Measurements from ENCODE around the gene NOA1. TPM values are rescaled to one million over a fixed set of nuclear protein-coding genes. Genes with fewer than 3 reads are reported as not detected.

NOA1 gene
- polyA plus RNA-seq (2011; rRNA removed) (13.8 and 15.0 TPM in 2 replicates), polyA plus RNA-seq (2017; fragmentation: RNase III; extraction: RNeasy Plus Mini Kit Qiagen cat#74134 plus additional on column Dnase treatment) (11.3 to 12.7 TPM (median 12.4 TPM) in 3 replicates), polyA minus RNA-seq (2011; rRNA and poly(A)+ RNA removed) (6.4 and 6.5 TPM in 2 replicates)
- 12.1 and 16.2 TPM in 2 replicates for polyA plus RNA-seq (2012; cell fraction: cytosol; rRNA removed)
- 14.3 and 21.5 TPM in 2 replicates for polyA plus RNA-seq (2012; cell fraction: nucleus; rRNA removed)

DNA sequence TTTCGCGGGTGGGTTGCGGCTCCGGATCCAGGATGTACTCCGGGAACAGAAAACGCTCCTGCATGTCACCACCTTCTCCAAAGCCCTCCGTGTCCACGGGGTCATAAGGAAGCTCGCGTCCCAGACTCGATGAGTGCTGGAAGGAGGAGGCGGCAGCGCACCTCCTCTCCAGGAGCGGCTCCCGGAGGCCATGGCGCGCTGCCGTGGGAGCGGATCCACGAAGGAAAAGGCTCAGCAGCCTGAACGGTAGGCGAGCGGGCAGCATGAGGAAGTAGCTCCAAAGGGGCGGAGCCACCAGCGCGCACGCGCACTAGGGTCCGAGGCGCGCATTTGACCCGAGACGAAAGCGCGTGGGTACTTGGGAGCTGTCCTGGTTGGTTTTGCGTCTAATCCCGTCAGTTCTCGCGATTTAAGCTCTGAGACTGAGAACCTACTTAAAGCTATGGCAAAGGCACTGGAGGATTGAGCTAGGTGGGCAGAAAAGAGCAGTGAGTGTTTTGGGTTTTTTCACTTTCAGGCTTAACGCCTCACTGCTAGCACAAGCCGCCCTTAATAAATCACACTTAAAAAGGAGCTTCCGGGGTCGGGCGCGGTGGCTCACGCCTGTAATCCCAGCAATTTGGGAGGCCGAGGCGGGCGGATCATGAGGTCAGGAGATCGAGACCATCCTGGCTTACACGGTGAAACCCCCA is at the start of gene NOA1:
Gene NOA1 (minus strand): TSS at position 286 of the 692 bp plus-strand sequence. CDS start 21 bp downstream, at position 265.
- peak within 1 kb of the TSS; percentile 87 for H3K4me3 ChIP-seq
- POLR2A ChIA-PET = interaction anchor here (0.6 to 2.6 kb wide), 10 partner anchors 10 to 542 kb away, joined by 3 to 19 read pairs (median 6); partner anchors contain the start of genes PAICS, PPAT and REST
- 0% methylated on average over 21 of the region's 51 CpGs for WGBS (ENCODE audit: missing lambda C conversion rate)
- FAIRE-seq = no peak
- TF ChIP-seq MAFK (IDR thresholded peaks at IDR 0.05; ENCODE audit: partially characterized antibody) = peak; percentile 39
- TF ChIP-seq HOXB5 (CRISPR knock-in tag; IDR thresholded peaks at IDR 0.05) = no peak
- no peak for TF ChIP-seq KDM1A (IDR thresholded peaks at IDR 0.05; ENCODE audit: low read depth)
- TF ChIP-seq SREBF2 (IDR thresholded peaks at IDR 0.05) = no peak
- peak; percentile 48; the same call in 1 of the 2 replicates for TF ChIP-seq PHF8 (IDR thresholded peaks at IDR 0.05; ENCODE audit: borderline replicate concordance, low read depth)
- TF ChIP-seq, protein P1, sequence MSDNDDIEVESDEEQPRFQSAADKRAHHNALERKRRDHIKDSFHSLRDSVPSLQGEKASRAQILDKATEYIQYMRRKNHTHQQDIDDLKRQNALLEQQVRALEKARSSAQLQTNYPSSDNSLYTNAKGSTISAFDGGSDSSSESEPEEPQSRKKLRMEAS (IDR thresholded peaks at IDR 0.05) = peak; percentile 62
- TF ChIP-seq, protein P2, sequence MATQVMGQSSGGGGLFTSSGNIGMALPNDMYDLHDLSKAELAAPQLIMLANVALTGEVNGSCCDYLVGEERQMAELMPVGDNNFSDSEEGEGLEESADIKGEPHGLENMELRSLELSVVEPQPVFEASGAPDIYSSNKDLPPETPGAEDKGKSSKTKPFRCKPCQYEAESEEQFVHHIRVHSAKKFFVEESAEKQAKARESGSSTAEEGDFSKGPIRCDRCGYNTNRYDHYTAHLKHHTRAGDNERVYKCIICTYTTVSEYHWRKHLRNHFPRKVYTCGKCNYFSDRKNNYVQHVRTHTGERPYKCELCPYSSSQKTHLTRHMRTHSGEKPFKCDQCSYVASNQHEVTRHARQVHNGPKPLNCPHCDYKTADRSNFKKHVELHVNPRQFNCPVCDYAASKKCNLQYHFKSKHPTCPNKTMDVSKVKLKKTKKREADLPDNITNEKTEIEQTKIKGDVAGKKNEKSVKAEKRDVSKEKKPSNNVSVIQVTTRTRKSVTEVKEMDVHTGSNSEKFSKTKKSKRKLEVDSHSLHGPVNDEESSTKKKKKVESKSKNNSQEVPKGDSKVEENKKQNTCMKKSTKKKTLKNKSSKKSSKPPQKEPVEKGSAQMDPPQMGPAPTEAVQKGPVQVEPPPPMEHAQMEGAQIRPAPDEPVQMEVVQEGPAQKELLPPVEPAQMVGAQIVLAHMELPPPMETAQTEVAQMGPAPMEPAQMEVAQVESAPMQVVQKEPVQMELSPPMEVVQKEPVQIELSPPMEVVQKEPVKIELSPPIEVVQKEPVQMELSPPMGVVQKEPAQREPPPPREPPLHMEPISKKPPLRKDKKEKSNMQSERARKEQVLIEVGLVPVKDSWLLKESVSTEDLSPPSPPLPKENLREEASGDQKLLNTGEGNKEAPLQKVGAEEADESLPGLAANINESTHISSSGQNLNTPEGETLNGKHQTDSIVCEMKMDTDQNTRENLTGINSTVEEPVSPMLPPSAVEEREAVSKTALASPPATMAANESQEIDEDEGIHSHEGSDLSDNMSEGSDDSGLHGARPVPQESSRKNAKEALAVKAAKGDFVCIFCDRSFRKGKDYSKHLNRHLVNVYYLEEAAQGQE (IDR thresholded peaks at IDR 0.05) = peak; percentile 84
- peak in 1 of 2 experiments; percentile 38; a peak in 2 of 5 replicates for TF ChIP-seq JUN (IDR thresholded peaks at IDR 0.05)
- TF ChIP-seq POLR2A (IDR thresholded peaks at IDR 0.05; ENCODE audit: low read length) = peak; percentile 82
- TF ChIP-seq, protein P3, sequence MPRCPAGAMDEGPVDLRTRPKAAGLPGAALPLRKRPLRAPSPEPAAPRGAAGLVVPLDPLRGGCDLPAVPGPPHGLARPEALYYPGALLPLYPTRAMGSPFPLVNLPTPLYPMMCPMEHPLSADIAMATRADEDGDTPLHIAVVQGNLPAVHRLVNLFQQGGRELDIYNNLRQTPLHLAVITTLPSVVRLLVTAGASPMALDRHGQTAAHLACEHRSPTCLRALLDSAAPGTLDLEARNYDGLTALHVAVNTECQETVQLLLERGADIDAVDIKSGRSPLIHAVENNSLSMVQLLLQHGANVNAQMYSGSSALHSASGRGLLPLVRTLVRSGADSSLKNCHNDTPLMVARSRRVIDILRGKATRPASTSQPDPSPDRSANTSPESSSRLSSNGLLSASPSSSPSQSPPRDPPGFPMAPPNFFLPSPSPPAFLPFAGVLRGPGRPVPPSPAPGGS (IDR thresholded peaks at IDR 0.05) = peak; percentile 50; the same call in 2 of the 3 replicates
- peak; percentile 89 for TF ChIP-seq CHD2 (IDR thresholded peaks at IDR 0.05; ENCODE audit: low read length, partially characterized antibody)
- no peaks in the 10 kb centered on the region for H3K9me3 ChIP-seq
- CTCF ChIA-PET = interaction anchor here (0.7 to 1.3 kb wide), 3 partner anchors 18 to 186 kb away, joined by 3 read pairs; no protein-coding TSS in a partner anchor
- peak; percentile 87 to 88 for ATAC-seq
- peaks cover 24% of the 10 kb centered on the region for H3K4me1 ChIP-seq
- peak within 1 kb of the TSS; percentile 85 to 91 for H3K27ac ChIP-seq
- peak within 1 kb of the TSS; percentile 91 for H3K4me2 ChIP-seq
- peak; percentile 81 to 98 for DNase-seq (ENCODE audit: low read depth in 1 of 2, low spot score in 1 of 2)

DNA sequence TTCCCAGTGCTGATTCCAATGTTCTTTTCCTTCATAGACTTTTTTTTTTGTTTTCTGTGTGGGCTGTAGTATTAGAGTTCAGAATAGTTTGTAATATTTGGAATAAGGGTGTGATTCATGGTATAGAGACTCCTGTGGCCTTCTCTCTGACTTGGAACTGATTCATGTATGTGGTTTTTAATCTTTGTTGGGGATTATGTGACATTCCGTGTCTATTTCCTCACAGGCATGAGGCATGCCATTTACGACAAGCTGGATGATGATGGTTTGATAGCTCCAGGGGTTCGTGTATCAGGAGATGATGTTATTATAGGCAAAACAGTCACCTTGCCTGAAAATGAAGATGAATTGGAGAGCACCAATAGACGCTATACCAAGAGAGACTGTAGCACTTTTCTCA is 45.7 kb upstream of the NOA1 start:
- FAIRE-seq (no peak), ATAC-seq (peak in 1 of 2 experiments; percentile 29; a peak in 2 of 6 replicates), DNase-seq (ENCODE audit: low read depth in 1 of 2, low spot score in 1 of 2) (no peak)
- ChIA-PET CTCF (no interaction called here), POLR2A (no interaction called here)
- H3K4me3 ChIP-seq = no peak overlapping the region
- H3K4me2 ChIP-seq = no peak overlapping the region
- TF ChIP-seq TFCP2L1 (CRISPR knock-in tag; IDR thresholded peaks at IDR 0.05) (no peak), JUN (IDR thresholded peaks at IDR 0.05) (no peak), EHF (CRISPR knock-in tag; IDR thresholded peaks at IDR 0.05) (no peak), HOXB5 (CRISPR knock-in tag; IDR thresholded peaks at IDR 0.05) (no peak)
- no peaks in the 10 kb centered on the region for H3K9me3 ChIP-seq
- no peak overlapping the region for H3K27ac ChIP-seq
- H3K4me1 ChIP-seq = peaks cover 9% of the 10 kb centered on the region; the same call in 2 of the 3 replicates
- 81% methylated on average over 4 of the region's 4 CpGs for WGBS (ENCODE audit: missing lambda C conversion rate)

DNA sequence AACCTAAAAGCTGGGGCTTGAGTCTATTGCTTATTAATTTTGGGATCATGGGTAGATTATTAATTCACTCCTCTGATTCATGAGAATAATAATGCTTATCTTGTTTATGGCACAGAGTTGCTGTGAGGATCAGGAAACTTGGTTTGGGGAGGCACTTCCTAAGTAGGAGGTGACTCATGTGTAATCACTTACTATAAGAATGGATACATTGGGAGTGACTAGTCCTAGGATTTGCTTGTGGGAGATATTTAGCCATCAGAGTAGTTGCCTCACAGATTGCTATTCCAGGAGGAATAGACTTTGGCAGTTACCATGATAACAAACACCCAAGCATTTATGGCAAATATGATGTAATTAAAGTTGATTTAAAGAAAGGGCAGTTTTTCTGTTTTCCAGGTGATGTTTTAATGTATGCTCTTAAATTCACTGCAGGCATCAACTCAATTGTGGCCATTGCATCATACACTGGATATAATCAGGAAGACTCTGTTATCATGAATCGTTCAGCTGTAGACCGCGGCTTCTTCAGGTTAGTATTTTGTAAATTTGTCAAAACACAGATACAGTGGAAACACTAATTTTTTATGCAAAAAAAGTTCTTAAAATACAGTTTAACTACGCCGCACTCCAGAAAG is 43.2 kb upstream of the NOA1 start:
- TF ChIP-seq FOSL2 (IDR thresholded peaks at IDR 0.05) (no peak), FOSL2 (CRISPR knock-in tag; IDR thresholded peaks at IDR 0.05) (peak; percentile 15; the same call in 1 of the 2 replicates), CHD4 (IDR thresholded peaks at IDR 0.05; ENCODE audit: borderline replicate concordance) (no peak)

More for the DNA sequence above, 43.2 kb upstream of the NOA1 start:
- peak in 1 of 2 experiments; percentile 17 for DNase-seq (ENCODE audit: low read depth in 1 of 2, low spot score in 1 of 2)
- H3K4me2 ChIP-seq = no peak overlapping the region
- H3K27ac ChIP-seq = no peak overlapping the region
- H3K4me3 ChIP-seq = no peak overlapping the region
- 86% methylated on average over 5 of the region's 5 CpGs for WGBS (ENCODE audit: missing lambda C conversion rate)
- peaks cover 9% of the 10 kb centered on the region; the same call in 2 of the 3 replicates for H3K4me1 ChIP-seq
- ChIA-PET POLR2A (no interaction called here), CTCF (interaction anchor here (1.2 kb wide), 1 partner anchor 60 kb away, joined by 3 read pairs; no protein-coding TSS in a partner anchor)
- ATAC-seq = peak; percentile 59 to 63; a peak in 5 of 6 replicates
- no peak for FAIRE-seq
- H3K9me3 ChIP-seq = no peaks in the 10 kb centered on the region
